GM19452 (cell line): Measurements from ENCODE around the gene SLC7A6OS.
A peak's percentile ranks its signal among the peaks of the same experiment; 100 is the strongest.

ENCODE experiments used
- ATAC-seq: cut with Tn5 transposase; IDR thresholded peaks from one replicate; pipeline ENCODE4 v1.9.1; 2021; ENCODE audit not compliant: unreplicated experiment

SLC7A6OS gene

GRCh38 chr16:68282064-68282452 lies 28.7 kb downstream of the SLC7A6OS start:
- ATAC-seq = no peak

DNA sequence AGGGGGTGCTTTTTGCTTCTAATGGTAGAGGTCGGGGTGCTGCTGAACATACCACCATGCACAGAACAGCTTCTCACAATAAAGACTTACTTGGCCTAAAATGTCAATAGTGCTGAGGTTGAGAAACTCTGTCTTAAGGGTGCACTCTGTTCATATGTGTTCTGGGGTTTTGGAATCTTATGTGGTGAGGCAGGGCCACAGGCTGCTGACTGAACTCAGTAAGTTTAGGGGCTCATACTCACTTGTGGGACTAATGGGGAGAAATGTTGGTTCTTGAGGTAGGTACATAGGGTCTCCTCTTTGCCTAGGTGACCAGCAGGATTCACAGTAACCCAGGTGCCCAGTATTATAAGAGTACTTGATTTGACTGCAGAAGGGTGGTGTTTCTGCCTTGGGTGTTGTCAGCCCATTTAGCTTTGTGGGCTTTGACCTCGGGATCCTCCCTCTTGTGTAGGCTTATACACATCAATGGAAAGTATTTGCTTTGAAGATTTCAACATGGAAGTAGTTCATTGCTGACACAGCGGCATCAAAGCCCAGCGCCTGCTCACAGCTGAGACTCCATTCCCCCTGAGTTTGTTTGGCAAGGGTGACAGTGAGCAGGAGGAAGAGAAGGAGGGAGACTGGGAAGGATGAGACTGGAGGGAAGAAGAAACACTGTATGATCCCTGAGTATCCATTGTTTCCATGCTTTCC lies 29.2 kb downstream of the SLC7A6OS start:
- no peak for ATAC-seq

DNA sequence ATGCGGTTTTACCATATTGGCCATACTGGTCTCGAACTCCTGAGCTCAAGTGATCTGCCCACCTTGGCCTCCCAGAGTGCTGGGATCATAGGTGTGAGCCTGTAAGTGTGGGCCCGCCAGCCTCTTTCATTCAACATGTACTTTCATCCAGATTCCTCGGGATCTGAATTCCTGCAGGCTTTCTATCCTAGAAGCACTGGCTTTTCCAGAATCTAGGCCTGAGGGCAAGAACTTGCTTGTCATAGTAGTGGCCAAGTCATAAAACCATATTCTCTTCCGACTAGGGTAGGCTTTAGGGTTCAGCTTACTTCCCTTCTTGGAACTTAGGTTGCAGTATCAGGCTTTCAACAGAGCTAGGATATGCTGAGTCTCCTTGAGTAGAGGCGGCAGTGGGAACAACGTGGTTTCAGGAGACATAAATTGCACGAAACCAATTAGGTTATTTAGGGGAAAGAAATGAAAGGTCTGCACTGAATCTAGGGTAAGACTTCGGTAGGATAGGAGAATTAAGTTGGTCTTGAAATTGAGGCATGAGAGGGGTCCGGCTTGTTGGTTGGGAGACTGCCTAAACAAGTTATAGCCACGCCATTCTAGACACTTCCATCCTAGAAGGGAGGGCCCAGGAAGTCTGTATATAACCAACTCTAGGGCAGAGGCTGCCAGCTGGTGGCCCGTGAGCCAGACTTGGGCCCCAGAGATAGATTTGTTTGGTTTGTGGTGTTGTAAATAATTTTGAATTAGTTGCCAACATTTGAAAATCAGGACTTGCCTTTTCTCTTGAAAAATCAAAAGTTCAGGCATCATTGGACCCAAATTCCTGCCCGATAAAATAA lies 30.8 kb downstream of the SLC7A6OS start:
- no peak for ATAC-seq

GRCh38 chr16:68276223-68276622 lies 34.5 kb downstream of the SLC7A6OS start:
- ATAC-seq = no peak

GRCh38 chr16:68275611-68276191 lies 35.0 kb downstream of the SLC7A6OS start:
- ATAC-seq = peak; percentile 59

- ATAC-seq = no peak
Observed at GRCh38 chr16:68274441-68274840, 36.3 kb downstream of the SLC7A6OS start.

DNA sequence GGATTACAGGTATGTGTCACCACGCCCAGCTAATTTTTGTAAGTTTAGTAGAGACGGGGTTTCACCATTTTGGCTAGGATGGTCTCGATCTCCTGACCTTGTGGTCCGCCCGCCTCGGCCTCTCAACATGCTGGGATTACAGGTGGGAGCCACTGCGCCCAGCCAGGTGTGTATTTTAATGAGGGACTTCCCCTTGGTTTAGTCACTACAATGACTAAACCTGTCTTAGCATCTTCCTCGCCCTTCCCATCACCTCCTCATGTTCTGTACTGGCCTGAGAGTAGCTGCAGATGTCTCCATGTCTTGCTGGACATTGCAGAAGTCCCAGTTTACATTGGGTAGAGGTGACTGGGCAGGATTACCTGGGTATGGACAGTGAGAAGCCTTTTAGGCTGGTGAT lies 36.9 kb downstream of the SLC7A6OS start:
- ATAC-seq = no peak

DNA sequence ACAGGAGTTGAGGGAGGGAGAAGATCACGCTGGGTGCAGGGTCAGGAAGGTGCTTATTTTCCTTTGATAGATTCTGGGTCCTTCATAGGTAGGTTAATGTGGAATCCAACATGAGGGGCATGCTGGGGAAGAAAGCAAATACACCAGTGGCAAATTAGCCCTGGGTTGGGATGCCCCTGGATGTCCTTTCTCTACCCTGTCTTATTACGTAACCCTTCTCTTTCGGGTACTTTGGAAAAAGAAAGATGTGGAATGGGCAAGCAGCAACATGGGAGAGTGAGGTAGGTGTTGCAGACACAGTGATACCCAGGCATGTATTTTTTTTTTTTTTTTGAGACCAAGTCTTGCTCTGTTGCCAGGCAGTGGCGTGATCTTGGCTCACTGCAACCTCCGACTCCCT lies 37.3 kb downstream of the SLC7A6OS start:
- ATAC-seq = no peak

DNA sequence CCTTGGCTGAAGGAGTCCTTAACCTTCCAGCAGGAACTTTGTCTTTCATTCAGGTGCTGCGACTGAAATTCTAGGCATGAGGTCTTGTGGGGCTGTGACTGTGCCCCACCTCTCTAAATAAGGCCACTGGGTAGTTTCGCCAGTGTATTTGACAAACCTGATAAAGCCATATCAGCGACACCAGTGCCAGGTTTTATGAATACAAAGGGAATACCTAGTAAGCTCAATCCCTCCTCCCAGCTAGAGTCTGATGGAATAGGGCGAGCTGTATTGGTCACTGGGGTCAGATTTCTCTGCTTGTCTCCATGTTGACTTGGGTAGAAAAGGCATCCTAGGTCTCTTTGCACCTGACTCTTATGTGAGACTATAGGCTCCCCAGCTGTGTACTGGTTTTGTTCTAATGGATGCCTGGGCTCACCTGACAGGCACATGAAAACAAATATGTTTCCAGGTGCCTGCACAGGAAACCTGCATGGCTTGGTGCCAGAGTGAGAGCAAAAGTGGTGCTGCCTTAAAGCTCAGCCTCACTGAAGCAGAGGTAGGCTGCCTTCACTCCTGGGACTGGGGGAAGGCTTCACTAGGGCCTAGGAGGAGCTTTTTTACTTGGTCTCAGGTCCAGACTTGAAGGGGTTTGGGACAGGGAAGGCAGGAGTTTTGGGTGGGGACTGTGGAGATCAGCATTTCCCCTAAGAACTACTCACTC lies 38.1 kb downstream of the SLC7A6OS start:
- ATAC-seq = no peak

DNA sequence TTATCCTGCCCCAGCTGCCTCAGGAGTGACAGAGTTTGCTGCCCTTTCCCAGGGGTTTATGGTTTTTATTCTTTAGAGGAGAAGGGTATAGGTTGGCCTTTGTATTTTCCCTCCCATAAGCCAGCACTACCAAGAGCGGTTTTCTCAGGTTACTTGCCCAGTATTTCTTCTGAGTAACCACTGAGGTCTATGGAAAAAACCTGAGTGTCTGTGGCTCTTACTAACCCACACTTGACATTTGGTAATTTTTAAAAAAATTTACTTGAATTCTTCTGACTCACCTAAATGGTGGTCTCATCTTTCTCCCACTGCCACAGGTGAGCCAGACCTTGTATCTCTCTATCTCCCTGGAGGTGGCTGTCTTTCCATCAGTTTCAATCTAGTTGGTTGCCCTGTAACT lies 40.4 kb downstream of the SLC7A6OS start:
- no peak for ATAC-seq

DNA sequence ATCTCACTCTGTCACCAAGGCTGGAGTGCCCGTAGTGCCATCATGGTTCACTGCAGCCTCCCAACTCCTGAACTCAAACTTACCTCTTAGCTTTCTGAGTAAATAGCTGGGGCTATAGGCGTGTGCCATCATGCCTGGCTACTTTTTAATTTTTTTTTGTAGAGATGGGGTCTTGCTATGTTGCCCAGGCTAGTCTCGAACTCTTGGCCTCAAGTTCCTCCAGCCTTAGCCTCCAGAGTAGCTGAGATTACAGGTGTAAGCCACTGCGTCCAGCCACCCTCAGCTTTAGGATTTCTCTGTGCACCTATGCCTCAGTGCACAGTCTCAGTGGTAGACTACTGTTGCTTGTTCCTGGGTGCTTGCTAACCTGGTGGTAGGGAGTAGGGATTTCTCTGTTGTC lies 41.0 kb downstream of the SLC7A6OS start:
- ATAC-seq = no peak

DNA sequence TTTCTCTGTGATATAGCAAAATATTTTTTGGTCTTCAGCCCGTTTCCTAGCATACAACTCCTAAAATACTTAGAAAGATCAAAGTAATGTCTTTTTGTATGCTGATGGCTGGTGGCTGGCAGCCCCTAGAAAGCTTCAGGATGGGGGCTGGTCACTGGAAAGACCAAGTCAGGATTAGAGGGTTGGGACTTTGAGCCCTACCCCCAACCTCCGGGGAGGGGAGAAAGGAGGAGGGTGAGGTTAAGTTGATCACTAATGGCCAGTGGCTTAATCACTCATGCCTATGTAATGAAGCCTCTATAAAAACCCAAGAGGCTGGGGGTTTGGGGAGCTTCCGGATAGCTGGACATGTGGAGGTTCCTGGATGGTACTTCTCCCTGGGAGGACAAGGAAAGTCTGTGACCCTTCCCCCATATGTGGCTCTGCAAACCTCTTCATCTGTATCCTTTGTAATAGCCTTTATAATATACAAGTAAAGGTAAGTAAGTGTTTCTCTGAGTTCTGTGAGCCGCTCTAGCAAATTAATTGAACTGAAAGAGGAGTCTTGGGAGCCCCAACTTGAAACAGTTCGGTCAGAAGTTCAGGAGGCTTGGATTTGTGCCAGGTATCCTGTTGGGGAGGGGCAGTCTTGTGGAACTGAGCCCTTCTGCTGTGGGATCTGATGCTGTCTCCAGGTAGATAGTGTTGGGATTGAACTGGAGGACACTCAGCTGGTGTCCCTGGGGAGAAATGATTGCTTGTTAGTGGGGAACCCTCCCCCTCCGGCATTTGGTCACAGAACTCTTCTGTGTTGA lies 42.9 kb downstream of the SLC7A6OS start:
- no peak for ATAC-seq

GRCh38 chr16:68265078-68265920 lies 45.4 kb downstream of the SLC7A6OS start:
- ATAC-seq = peak; percentile 5

GRCh38 chr16:68264128-68265077 lies 46.3 kb downstream of the SLC7A6OS start, which contains the start of gene SLC7A6:
Gene SLC7A6 (plus strand): TSS chr16:68264526. CDS start chr16:68274727, 10,201 bp downstream.
- ATAC-seq = peak; percentile 62

DNA sequence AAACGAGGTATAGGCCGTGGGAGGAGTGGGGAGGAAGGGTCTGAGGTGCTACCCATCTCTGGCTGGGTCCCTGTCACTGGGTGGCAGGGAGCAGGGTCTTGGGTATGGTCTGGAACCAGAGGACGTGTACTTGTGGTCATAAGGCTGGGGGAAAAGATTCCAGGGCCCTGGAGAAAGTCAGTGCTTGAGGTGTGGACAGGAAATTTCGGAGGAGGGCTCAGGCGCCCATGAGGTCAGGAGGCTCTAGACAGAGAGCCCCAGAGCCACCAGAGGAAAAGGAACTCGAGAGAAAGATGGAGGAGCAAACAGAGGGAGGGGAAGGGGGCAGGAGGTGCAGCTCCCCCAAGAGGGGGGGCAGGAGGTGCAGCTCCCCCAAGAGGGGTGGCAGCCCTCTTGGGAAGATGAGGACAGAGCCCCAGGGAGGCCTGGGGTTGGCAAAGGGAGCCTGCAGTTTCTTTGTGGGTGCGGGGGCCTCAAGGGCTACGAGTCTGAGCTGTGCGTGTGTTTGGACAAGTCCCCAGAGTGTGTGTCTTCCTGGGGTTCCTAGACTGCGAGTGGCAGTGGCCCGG lies 47.1 kb downstream of the SLC7A6OS start:
- peak; percentile 4 for ATAC-seq

- no peak for ATAC-seq
Observed at GRCh38 chr16:68259007-68259825, 51.5 kb downstream of the SLC7A6OS start.
